ENCODE measurements around the gene EEF2K.

DNA sequence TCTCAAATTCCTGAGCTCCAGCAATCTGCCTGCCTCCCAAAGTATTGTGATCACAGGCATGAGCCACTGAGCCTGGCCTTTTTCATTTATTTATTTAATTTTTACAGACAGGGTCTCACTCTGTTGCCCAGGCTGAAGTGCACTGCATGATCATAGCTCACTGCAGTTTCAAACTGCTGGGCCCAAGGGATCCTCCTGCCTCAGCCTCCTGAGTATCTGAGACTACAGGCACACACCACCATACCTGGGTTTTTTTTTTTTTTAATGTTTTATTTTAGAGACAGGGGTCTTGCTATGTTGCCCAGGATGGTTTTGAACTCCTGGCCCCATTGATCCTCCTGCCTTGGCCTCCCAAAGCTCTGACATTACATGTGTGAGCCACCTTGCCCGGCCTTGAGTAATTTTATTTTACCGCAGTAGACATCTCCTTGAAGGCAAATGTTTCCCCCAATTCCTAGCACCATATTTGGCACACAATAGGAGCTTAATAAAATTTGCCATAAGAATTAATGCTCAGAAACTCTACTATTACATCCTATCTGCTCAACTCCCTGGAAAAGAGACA lies 1.9 kb upstream of the EEF2K start:
- no peak for TF ChIP-seq ZNF670 (CRISPR knock-in tag; IDR thresholded peaks at IDR 0.05; ENCODE audit: borderline replicate concordance)
- TF ChIP-seq, protein P1, sequence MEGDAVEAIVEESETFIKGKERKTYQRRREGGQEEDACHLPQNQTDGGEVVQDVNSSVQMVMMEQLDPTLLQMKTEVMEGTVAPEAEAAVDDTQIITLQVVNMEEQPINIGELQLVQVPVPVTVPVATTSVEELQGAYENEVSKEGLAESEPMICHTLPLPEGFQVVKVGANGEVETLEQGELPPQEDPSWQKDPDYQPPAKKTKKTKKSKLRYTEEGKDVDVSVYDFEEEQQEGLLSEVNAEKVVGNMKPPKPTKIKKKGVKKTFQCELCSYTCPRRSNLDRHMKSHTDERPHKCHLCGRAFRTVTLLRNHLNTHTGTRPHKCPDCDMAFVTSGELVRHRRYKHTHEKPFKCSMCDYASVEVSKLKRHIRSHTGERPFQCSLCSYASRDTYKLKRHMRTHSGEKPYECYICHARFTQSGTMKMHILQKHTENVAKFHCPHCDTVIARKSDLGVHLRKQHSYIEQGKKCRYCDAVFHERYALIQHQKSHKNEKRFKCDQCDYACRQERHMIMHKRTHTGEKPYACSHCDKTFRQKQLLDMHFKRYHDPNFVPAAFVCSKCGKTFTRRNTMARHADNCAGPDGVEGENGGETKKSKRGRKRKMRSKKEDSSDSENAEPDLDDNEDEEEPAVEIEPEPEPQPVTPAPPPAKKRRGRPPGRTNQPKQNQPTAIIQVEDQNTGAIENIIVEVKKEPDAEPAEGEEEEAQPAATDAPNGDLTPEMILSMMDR (CRISPR knock-in tag; IDR thresholded peaks at IDR 0.05), result no peak
- TF ChIP-seq, protein P2, sequence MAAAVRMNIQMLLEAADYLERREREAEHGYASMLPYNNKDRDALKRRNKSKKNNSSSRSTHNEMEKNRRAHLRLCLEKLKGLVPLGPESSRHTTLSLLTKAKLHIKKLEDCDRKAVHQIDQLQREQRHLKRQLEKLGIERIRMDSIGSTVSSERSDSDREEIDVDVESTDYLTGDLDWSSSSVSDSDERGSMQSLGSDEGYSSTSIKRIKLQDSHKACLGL (CRISPR knock-in tag; IDR thresholded peaks at IDR 0.05), result no peak
- TF ChIP-seq JUND (CRISPR knock-in tag; IDR thresholded peaks at IDR 0.05), result no peak
- TF ChIP-seq, protein P3, sequence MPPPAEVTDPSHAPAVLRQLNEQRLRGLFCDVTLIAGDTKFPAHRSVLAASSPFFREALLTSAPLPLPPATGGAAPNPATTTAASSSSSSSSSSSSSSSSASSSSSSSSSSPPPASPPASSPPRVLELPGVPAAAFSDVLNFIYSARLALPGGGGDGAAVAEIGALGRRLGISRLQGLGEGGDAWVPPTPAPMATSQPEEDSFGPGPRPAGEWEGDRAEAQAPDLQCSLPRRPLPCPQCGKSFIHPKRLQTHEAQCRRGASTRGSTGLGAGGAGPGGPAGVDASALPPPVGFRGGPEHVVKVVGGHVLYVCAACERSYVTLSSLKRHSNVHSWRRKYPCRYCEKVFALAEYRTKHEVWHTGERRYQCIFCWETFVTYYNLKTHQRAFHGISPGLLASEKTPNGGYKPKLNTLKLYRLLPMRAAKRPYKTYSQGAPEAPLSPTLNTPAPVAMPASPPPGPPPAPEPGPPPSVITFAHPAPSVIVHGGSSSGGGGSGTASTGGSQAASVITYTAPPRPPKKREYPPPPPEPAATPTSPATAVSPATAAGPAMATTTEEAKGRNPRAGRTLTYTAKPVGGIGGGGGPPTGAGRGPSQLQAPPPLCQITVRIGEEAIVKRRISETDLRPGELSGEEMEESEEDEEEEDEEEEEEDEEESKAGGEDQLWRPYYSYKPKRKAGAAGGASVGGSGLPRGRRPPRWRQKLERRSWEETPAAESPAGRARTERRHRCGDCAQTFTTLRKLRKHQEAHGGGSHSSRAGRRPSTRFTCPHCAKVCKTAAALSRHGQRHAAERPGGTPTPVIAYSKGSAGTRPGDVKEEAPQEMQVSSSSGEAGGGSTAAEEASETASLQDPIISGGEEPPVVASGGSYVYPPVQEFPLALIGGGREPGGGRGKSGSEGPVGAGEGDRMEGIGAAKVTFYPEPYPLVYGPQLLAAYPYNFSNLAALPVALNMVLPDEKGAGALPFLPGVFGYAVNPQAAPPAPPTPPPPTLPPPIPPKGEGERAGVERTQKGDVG (CRISPR knock-in tag; IDR thresholded peaks at IDR 0.05; ENCODE audit: borderline replicate concordance), result no peak
- TF ChIP-seq ZNF501 (CRISPR knock-in tag; IDR thresholded peaks at IDR 0.05), result no peak
- peak; percentile 89 for TF ChIP-seq ZNF121 (CRISPR knock-in tag; IDR thresholded peaks at IDR 0.05)
- no peak for TF ChIP-seq ZBTB20 (CRISPR knock-in tag; IDR thresholded peaks at IDR 0.05; ENCODE audit: borderline replicate concordance, low read depth)
- no peak for TF ChIP-seq TCF12 (IDR thresholded peaks at IDR 0.05)
- no peak for TF ChIP-seq TCF12 (CRISPR knock-in tag; IDR thresholded peaks at IDR 0.05)
- TF ChIP-seq ZNF777 (CRISPR knock-in tag; IDR thresholded peaks at IDR 0.05), result no peak
- TF ChIP-seq ZNF232 (CRISPR knock-in tag; IDR thresholded peaks at IDR 0.05; ENCODE audit: borderline replicate concordance), result no peak
- no peak for TF ChIP-seq ZNF660 (CRISPR knock-in tag; IDR thresholded peaks at IDR 0.05; ENCODE audit: borderline replicate concordance, low read depth)
- TF ChIP-seq, protein P4, sequence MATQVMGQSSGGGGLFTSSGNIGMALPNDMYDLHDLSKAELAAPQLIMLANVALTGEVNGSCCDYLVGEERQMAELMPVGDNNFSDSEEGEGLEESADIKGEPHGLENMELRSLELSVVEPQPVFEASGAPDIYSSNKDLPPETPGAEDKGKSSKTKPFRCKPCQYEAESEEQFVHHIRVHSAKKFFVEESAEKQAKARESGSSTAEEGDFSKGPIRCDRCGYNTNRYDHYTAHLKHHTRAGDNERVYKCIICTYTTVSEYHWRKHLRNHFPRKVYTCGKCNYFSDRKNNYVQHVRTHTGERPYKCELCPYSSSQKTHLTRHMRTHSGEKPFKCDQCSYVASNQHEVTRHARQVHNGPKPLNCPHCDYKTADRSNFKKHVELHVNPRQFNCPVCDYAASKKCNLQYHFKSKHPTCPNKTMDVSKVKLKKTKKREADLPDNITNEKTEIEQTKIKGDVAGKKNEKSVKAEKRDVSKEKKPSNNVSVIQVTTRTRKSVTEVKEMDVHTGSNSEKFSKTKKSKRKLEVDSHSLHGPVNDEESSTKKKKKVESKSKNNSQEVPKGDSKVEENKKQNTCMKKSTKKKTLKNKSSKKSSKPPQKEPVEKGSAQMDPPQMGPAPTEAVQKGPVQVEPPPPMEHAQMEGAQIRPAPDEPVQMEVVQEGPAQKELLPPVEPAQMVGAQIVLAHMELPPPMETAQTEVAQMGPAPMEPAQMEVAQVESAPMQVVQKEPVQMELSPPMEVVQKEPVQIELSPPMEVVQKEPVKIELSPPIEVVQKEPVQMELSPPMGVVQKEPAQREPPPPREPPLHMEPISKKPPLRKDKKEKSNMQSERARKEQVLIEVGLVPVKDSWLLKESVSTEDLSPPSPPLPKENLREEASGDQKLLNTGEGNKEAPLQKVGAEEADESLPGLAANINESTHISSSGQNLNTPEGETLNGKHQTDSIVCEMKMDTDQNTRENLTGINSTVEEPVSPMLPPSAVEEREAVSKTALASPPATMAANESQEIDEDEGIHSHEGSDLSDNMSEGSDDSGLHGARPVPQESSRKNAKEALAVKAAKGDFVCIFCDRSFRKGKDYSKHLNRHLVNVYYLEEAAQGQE (IDR thresholded peaks at IDR 0.05; ENCODE audit: borderline replicate concordance in 1 of 2, low read depth in 1 of 2, low read length in 2 of 2), result no peak
- no peak for TF ChIP-seq POLR2AphosphoS5 (IDR thresholded peaks at IDR 0.05; ENCODE audit: low read depth, low read length)

All from HepG2 (cell line).